Femur (tissue), 1 donor: ENCODE measurements around the gene VPS16.
"Not testable (repeated sequence)": the region's sequence is repeated elsewhere in the genome, so short reads cannot be mapped to it uniquely, and the experiment has no call there.

Experiments
- DNase-seq: peaks from one replicate; pipeline ENCODE4 v3.0.0-alpha.2; 2017

Gene VPS16

DNA sequence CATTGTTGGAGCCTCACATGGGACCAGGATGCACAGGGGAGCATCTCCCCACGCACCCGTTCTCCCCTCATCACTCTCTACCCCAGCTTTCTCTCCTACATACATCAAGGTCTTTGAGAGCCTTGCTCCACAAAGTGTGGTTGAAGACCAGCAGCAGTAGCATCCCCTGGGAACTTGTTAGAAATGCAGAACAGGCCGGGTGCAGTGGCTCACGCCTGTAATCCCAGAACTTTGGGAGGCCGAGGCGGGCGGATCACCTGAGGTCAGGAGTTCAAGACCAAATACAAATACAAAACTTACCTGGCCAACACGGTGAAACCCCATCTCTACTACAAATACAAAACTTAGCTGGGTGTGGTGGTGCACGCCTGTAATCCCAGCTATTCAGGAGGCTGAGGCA lies 32.6 kb upstream of the VPS16 start:
- DNase-seq: not testable (repeated sequence)

DNA sequence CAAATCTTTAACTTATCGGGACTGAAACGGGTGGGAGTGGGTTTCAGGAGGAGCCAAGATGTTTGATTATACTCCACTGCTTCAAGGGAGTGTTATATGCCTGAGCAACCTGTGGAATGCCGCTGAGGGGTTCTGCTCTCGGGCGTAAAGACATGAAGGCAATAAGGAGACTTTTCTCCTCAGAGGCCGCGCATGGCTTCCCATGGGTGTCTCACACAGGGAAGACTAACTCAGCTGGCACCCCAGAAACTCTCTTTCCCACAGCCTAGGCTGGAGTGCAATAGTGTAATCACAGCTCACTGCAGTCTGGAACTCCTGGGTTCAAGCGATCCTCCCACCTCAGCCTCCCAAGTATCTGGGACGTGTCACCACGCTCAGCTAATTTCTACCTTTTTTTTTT lies 30.9 kb upstream of the VPS16 start:
- DNase-seq: no peak

- DNase-seq: no peak
Measured at GRCh38 chr20:2812189-2812588, 28.4 kb upstream of the VPS16 start.

GRCh38 chr20:2814076-2814475 lies 26.5 kb upstream of the VPS16 start:
- DNase-seq: no peak

DNA sequence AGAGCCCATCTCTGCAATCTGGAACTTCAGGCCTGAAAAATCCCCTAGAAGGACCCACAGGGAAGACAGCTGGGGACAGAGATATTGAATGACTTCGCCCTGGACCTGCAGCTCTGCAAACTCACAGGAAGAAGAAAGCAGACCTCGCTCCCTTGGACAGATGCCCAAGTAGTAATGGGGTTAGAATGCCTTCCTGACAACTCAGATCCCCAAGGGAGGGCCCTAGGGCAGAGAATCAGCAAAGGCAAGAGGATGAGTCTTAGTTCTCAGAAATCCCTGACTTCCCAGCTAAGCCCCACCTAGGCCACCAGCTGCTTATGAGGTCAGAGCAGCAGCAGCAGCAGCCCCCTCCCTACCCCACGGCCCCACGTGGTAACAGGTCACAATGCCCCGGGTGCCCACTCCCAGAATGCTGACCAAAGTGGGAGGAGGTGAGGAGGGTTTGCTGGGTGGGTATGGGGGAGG lies 25.9 kb upstream of the VPS16 start, which contains the start of gene C20orf141:
Gene C20orf141, plus strand, starts transcription at position 401 of the 465 bp plus-strand sequence. CDS start 198 bp downstream, outside the sequence.
- peak; percentile 46 for DNase-seq

- no peak for DNase-seq
Measured at GRCh38 chr20:2815242-2815900, 25.2 kb upstream of the VPS16 start.

GRCh38 chr20:2816030-2816582 lies 24.4 kb upstream of the VPS16 start, which contains the start of gene TMEM239:
TSS of gene TMEM239 (plus strand) at chr20:2816364. CDS start at chr20:2816555, 191 bp downstream.
- DNase-seq: no peak

DNA sequence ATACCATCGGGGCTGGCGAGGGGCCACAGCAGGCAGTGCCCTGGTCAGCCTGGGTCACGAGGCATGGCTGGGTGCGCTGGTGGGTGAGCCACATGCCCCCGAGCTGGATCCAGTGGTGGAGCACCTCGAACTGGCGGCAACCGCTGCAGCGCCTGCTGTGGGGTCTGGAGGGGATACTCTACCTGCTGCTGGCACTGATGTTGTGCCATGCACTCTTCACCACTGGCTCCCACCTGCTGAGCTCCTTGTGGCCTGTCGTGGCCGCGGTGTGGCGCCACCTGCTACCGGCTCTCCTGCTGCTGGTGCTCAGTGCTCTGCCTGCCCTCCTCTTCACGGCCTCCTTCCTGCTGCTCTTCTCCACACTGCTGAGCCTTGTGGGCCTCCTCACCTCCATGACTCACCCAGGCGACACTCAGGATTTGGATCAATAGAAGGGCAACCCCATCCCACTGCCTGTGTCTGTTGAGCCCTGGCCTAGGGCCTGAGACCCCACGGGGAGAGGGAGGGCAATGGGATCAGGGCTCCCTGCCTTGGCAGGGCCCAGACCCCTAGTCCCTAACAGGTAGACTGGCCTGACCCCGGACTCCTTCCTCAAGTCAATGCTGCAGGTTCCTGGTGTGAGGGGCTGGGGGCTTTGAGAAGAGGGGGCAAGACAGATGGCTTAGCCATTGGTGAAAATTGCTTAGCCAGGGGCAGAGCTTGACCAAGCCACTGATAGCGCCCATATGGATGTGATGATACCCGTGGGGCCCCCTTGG lies 23.8 kb upstream of the VPS16 start:
- DNase-seq: no peak

DNA sequence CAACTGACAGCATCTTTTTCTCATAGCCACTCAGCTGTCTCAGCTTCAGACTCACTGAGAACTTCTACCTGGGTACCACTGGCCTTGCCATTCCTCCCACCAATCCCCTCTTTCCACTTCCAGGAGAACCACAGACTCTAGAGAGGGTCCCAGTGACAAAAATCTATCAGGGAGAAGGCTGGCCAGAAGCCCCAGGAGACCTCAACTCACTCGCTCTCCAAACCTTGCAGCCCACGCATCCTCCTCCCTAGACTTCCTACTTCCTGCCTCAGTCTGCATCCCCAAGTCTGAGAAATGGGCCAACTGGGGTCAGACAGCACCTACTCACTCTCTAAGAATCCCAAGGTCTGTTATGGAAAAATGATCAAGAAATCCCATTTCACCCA lies 23.2 kb upstream of the VPS16 start:
- no peak for DNase-seq

DNA sequence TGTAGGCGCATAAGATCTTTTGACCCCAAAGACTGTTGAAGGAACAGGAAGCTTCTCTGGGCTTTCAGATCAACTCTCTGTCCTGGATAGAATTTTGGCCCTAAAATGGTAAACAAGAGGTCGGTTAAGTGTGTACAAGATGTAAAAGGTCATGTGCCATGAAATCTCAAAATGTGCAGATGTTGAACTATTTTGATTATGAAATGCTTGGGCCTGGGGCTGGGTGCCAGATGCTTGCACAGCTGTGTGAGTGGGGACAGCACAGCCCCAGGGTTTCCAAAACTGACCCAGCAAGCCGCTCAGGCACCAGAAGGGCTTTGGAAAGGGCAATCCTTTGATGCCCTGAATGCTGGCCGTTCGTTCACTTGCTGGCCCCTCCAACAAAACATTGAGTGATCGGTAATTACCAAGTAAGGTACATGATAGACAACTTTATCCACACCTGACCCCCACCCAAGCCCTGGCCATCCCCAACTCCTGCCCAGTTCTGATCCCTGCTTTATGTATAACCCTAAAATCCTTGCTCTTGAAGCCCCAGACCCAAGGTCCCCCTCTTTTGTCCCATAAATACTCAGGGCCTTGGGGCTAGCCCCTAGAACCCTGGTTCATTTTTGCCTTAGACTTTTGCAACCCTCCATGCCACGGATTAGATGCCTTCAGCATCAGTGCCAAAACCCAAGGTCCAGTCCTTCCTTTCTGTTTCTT lies 22.5 kb upstream of the VPS16 start:
- no peak for DNase-seq

DNA sequence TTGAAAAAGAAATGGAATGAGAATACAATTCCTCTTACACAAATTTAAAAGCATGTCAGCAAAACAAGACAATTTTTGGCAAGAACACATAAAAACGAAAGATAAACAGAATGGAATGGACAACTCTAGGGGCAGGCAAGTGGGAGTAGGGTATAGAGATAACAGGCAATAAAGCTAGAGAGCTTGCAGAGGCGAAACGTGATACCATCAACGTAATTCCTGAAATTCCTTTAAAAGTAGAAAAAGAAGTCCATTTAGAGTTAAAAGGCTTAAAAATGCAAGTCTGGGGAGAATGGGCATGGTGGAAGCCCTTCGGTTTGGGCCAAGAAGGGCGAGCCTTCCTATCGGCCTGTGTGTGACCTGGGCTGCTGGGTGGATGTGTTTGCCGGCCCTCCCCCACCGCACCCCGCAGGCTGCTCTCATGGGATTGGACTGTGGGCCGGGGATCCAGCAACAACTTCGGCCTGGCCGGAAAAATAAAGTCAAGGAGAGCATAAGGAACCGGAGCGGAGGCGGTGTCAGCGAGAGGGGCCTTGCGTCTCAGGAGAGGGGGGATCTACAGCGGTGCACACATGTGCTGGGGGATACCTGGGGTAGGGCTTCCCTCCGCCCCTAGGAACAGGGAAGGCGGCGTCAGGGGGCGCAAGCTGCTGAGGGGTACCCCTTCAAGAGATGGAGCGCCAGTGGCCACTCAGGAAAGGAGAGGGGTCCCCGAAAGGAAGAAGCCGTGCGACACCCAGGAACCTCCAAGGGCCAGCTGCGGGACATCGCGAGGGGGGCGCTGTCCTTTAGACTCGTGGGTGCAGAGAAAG lies 20.3 kb upstream of the VPS16 start:
- DNase-seq: no peak

DNA sequence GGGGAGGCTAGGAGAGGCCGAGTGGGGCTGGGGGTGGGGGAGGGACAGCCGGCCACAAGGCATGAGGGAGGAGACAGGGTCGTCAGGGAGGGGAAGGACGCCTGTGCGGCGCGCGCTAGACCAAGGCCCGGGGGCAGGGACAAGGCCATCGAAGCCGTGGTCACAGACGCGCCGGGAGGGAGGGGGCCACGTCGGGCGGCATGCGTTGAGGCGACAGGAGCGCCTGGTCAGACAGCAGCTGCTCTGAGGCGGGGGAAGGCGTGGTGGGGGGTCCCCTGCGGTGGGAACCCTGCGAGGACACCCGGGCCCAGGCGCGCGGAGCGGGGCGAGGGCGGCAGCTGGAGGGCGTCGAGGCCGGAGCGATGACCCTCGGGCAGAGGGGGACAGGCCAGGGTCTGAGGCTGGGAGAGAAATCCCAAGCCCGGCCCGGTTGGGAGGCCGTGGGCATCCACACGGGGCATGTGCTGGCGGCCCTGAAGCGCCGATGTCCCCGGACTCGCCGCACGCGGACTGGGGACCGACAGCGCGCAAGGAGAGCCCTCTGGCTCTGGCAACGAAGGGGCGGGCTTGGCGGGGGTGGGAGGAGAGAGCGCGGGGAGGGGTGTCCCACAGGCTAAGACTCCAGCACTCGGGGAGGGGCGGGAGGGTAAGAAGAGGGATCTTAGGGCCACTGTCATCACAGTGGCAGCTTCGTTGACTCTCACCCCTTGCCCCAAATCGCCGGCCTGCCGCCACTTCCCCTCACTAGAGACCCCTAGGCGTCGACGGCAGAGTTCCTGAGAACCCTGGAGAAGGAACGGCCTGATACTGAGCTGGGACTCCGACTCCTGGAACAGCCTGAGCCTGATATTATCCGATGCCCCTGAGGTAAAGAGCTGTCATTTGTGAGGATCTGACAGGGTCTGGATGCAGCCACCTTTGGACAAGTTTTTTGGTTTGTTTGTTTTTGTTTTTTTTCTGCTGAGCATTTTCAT lies 19.4 kb upstream of the VPS16 start:
- DNase-seq: no peak

DNA sequence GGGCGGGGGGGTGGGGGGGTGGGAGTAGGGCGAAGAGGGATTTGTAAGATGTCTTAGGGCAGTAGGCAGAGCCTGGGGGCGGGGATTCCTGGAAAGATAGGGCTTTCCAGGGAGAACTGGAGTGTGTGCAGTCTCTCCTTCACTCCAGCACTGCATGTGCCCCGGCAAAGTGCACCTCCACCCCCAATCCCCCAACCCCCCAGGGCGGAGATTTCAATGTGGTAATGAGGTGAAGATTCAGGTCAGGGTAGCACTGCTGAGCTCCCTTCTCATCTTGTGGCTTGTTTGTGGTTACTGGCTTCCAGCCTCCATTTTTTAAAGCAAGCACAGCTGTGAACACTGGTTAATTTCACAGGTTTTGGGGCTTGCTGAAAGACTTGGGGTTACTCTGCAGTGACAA lies 18.5 kb upstream of the VPS16 start:
- DNase-seq: no peak

GRCh38 chr20:2825761-2826160 lies 14.8 kb upstream of the VPS16 start:
- DNase-seq: no peak

GRCh38 chr20:2826655-2827054 lies 13.9 kb upstream of the VPS16 start:
- no peak for DNase-seq

GRCh38 chr20:2829376-2829775 lies 11.2 kb upstream of the VPS16 start:
- DNase-seq: no peak

GRCh38 chr20:2831206-2831605 lies 9.3 kb upstream of the VPS16 start:
- not testable (repeated sequence) for DNase-seq

- no peak for DNase-seq
Measured at GRCh38 chr20:2833761-2834160, 6.8 kb upstream of the VPS16 start.

GRCh38 chr20:2834401-2835110 lies 6.0 kb upstream of the VPS16 start:
- no peak for DNase-seq

- no peak for DNase-seq
Measured at GRCh38 chr20:2835331-2835796, 5.2 kb upstream of the VPS16 start.
